Astrocyte of the hippocampus (primary cell): ENCODE results near the gene ZPR1.
"Not testable (repeated sequence)": the region's sequence is repeated elsewhere in the genome, so short reads cannot be mapped to it uniquely, and the experiment has no call there.

Source experiments
- DNase-seq: peaks from one replicate; pipeline ENCODE4 v3.0.0; 2011; ENCODE audit warnings: low read depth, low spot score

The ZPR1 gene

DNA sequence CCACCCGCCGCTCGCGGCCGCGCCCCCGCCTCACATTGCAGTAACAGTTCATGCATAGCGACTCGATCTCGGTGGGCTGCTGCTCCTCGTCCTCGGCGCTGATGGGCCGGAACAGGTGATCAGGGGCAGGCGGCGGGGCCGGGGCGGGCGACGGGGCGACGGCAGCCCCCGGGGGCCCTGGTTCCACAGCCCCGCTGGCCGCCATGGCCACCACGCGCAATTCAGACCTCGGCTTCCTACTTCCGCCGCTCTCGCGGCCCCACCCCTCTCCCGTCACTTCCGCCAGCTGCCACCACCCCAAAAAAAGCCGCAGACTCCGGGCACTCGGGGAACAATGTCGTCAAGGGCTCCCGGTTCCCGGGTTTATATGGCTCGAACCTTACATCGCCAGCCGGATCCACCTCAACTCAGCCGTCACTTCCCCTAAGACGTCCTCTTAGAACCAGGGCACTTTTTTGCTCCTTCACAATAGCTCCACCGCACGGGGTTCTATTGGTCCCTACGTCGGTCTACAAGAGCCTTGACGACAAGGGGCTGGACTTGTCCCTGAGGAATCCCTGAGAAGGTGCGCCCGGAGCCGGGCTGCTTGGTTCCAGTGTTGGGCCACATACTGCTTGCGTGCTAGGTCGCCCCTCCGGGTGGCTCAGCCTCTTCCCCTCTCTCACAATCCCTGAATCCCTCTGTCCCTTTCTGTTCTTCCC is at the start of gene ZPR1:
Gene ZPR1 (minus strand): TSS at position 238 of the 701 bp plus-strand sequence. CDS start 33 bp downstream, at position 205.
- DNase-seq, result peak; percentile 87

DNA sequence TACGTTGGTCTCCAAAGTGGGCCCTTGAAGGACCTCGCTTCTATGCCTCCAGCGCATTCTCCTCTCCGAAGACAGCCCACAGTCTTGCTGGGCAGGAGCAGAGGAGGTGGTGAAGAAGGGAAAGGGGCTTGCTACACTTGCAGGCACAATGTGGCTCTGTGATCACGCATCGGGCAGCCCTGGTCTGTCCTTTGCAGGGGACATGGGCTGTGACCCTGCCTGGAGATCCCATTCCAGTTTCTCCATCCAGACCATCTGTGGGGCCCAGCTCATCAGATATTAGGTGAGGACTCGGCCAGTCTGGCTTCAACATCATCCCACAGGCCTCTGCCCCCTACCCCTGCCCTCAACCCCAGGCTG is 48.8 kb upstream of the ZPR1 start:
- DNase-seq, result no peak

DNA sequence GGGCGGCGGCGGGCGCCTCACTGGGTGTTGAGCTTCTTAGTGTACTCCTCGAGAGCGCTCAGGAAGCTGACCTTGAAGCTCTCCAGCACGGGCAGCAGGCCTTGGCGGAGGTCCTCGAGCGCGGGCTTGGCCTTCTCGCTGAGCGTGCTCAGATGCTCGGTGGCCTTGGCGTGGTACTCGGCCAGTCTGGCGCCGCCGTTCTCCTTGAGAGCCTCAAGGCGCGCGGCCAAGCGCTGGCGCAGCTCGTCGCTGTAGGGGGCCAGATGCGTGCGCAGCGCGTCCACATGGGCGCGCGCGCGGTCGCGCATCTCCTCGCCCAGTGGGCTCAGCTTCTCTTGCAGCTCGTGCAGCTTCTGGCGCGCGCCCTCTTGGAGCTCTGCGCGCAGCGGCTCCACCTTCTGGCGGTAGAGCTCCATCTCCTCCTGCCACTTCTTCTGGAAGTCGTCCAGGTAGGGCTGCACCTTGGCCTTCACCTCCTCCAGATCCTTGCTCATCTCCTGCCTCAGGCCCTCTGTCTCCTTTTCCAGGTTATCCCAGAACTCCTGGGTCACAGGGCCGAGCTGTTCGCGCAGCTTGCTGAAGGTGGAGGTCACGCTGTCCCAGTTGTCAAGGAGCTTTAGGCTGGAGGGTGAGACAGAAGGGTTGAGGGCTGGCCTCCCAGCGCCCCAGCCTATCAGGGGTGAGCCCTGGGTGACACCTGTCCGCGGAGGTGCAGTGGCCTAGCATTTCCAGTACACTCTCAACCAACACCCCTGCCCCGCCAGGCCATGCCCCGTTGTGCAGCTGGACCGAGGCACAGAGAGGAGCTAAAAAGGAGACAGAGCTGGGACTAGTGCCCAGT is 48.2 kb upstream of the ZPR1 start:
- peak; percentile 98 for DNase-seq

DNA sequence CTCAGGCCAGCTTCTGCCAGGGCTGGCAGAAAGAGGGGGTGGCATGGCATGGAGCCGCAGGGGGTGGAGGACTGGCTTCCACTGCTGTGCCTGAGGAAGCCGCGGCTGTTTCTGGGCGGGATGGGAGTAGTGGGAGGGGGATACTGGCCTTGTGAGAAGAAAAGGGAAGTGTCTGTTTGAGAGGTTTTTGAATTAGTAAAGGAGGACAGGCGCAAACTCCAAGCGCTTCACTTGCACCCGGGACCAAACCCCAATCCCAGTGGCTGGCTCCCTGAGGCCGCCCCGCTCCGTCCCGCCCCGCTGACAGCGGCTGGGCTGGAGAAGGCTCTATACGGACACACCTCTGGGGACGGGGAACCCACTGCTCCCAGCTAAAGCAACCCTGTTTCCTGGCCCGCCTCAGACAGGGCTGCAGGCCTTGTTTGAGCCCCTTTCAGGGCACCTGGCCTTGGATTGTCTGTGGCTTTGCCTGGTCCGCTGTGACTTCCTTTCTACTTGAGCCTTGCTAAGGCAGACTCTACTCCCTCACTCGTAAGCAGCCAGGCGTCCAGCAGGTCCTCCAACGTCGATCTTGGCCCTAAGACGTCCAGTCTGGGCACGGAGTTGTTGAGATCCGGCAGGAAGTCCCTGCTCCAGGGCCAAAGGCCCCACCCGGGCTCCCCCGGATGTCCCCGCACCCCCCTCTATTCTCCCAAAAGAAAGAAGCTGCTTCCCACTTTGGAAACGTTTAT is 47.4 kb upstream of the ZPR1 start:
- no peak for DNase-seq

DNA sequence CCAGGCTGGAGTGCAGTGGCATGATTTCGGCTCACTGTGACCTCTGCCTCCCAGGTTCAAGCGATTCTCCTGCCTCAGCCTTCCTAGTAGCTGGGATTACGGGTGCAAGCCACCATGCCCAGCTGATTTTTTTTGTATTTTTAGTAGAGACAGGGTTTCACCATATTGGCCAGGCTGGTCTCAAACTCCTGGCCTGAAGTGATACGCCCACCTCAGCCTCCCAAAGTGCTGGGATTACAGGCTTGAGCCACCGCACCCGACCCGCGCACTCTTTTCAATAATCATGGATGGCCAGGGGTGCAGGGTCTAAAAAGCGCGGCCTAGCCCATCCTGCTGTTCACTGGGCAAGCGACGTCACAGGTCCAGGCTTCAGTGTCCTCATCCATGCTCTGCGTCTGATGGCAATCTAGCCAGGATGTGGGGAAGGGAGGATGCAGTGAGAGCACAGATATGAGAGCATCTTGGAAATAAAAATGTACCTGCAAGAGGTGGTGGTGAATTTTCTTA is 46.8 kb upstream of the ZPR1 start:
- DNase-seq, result not testable (repeated sequence)

- DNase-seq, result no peak
Observed at GRCh38 chr11:116833816-116834534, 46.2 kb upstream of the ZPR1 start.

- no peak for DNase-seq
Observed at GRCh38 chr11:116833491-116833815, 45.6 kb upstream of the ZPR1 start.

DNA sequence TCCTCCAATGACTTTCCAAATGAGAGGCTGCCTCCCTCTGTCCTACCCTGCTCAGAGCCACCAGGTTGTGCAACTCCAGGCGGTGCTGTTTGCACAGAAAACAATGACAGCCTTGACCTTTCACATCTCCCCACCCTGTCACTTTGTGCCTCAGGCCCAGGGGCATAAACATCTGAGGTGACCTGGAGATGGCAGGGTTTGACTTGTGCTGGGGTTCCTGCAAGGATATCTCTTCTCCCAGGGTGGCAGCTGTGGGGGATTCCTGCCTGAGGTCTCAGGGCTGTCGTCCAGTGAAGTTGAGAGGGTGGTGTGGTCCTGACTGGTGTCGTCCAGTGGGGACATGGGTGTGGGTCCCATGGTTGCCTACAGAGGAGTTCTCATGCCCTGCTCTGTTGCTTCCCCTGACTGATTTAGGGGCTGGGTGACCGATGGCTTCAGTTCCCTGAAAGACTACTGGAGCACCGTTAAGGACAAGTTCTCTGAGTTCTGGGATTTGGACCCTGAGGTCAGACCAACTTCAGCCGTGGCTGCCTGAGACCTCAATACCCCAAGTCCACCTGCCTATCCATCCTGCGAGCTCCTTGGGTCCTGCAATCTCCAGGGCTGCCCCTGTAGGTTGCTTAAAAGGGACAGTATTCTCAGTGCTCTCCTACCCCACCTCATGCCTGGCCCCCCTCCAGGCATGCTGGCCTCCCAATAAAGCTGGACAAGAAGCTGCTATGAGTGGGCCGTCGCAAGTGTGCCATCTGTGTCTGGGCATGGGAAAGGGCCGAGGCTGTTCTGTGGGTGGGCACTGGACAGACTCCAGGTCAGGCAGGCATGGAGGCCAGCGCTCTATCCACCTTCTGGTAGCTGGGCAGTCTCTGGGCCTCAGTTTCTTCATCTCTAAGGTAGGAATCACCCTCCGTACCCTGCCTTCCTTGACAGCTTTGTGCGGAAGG is 44.8 kb upstream of the ZPR1 start:
- no peak for DNase-seq

DNA sequence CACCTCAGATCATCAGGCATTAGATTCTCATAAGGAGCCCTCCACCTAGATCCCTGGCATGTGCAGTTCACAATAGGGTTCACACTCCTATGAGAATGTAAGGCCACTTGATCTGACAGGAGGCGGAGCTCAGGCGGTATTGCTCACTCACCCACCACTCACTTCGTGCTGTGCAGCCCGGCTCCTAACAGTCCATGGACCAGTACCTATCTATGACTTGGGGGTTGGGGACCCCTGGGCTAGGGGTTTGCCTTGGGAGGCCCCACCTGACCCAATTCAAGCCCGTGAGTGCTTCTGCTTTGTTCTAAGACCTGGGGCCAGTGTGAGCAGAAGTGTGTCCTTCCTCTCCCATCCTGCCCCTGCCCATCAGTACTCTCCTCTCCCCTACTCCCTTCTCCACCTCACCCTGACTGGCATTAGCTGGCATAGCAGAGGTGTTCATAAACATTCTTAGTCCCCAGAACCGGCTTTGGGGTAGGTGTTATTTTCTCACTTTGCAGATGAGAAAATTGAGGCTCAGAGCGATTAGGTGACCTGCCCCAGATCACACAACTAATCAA is 44.0 kb upstream of the ZPR1 start:
- no peak for DNase-seq

DNA sequence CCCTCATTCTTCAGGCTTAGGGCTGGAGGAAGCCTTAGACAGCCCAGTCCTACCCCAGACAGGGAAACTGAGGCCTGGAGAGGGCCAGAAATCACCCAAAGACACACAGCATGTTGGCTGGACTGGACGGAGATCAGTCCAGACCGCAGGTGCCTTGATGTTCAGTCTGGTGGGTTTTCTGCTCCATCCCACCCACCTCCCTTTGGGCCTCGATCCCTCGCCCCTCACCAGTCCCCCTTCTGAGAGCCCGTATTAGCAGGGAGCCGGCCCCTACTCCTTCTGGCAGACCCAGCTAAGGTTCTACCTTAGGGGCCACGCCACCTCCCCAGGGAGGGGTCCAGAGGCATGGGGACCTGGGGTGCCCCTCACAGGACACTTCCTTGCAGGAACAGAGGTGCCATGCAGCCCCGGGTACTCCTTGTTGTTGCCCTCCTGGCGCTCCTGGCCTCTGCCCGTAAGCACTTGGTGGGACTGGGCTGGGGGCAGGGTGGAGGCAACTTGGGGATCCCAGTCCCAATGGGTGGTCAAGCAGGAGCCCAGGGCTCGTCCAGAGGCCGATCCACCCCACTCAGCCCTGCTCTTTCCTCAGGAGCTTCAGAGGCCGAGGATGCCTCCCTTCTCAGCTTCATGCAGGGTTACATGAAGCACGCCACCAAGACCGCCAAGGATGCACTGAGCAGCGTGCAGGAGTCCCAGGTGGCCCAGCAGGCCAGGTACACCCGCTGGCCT is 42.5 kb upstream of the ZPR1 start:
- no peak for DNase-seq

- DNase-seq, result peak; percentile 37
Observed at GRCh38 chr11:116829525-116830183, 41.8 kb upstream of the ZPR1 start, which contains the start of gene APOC3. APOC3 (plus strand) TSS chr11:116829907; CDS start chr11:116830583, 676 bp downstream.

GRCh38 chr11:116828632-116829524 is 41.1 kb upstream of the ZPR1 start:
- no peak for DNase-seq

DNA sequence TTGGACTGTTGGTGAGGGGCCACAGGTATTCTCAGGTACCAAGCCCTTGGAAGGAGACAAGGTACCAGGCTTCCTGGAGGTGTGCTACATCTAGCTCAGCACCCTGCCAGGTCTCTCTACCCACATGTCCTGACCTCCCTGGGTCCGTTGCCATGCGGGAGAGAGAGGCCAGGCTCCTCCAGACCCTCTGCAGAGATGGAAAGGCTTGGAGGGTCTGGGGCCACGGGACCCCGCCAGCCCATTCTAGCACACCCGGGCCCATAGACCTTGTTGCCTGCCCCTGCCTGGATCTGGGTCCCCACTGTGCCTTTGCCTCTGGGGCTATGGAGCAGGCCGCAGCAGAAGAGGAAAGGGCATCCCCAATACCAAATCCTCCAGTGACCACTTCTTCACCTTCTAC is 39.6 kb upstream of the ZPR1 start:
- no peak for DNase-seq

DNA sequence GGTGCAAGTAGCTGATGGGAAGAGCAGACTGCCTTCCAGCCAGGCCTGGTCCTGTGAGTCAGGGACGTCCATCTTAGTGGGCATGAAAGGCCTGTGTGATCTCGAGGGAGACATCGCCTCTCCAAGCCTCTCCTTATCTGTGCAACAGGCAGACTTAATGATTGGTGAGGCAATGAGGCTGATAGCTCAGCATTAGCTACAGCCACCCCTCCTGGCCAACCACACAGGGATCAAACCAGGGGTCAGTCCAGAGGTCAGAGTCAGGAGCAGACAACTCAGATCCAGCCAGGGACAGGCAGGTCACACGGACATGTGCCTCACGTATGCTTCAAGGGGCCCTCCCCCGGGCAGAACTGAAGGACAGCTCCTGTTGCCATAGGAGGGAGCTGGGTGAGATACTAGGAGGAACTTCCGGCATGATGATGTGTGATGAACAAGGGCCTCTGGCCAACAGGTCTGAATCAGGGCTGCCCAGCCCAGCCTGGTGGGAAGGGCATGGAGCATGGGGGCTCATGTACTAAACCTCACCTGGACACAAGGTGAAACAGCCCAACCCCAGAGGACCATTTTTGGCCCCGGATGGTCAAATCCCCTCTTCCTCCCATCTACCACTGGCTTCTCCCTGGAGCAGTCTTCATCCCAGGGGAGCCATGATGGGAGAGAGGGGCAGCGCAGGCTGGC is 39.1 kb upstream of the ZPR1 start:
- DNase-seq, result no peak

GRCh38 chr11:116825854-116826750 is 38.3 kb upstream of the ZPR1 start:
- DNase-seq, result no peak

GRCh38 chr11:116825434-116825833 is 37.6 kb upstream of the ZPR1 start:
- no peak for DNase-seq
